ENCODE measurements around the gene LHFPL5. TPM values are rescaled to one million over a fixed set of nuclear protein-coding genes. Genes with fewer than 3 reads are reported as not detected.

LHFPL5 gene
- total RNA-seq, 1 experiment from 2014 or later, result 0.42 TPM

DNA sequence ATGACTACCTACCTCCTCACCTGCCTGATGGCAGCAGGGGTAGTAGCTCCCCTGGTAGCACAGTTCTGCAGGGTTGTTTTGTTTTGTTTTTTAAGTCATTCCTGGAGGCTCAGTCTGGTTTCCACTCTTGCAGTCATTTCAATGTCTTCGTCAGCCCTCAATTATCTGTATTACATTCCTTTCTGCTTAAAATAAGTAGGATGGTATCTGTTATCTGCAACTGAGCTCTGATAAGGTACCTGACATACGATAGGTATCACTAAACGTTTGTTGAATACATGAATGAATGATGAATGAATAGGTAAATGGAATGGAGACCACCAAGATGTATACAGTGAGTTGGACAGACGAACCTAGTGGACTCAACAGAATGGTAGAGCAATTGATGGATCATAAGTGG is 35.9 kb upstream of the LHFPL5 start:
- Mint-ChIP-seq H3K4me3 (ENCODE audit: low read depth, unreplicated experiment) (no peak overlapping the region), H3K4me1 (ENCODE audit: low read depth, unreplicated experiment) (peaks cover 6% of the 10 kb centered on the region), H3K9me3 (ENCODE audit: low read depth, unreplicated experiment) (no peaks in the 10 kb centered on the region), H3K27me3 (ENCODE audit: unreplicated experiment) (peaks cover 19% of the 10 kb centered on the region), H3K36me3 (ENCODE audit: insufficient read depth, unreplicated experiment) (peaks cover 6% of the 10 kb centered on the region), H3K27ac (ENCODE audit: unreplicated experiment) (no peak overlapping the region)
- DNase-seq, result no peak
- CTCF ChIA-PET, result interaction anchor here (0.6 kb wide), 2 partner anchors 78 to 85 kb away, joined by 5 read pairs; no protein-coding TSS in a partner anchor
- TF ChIP-seq, protein P1, sequence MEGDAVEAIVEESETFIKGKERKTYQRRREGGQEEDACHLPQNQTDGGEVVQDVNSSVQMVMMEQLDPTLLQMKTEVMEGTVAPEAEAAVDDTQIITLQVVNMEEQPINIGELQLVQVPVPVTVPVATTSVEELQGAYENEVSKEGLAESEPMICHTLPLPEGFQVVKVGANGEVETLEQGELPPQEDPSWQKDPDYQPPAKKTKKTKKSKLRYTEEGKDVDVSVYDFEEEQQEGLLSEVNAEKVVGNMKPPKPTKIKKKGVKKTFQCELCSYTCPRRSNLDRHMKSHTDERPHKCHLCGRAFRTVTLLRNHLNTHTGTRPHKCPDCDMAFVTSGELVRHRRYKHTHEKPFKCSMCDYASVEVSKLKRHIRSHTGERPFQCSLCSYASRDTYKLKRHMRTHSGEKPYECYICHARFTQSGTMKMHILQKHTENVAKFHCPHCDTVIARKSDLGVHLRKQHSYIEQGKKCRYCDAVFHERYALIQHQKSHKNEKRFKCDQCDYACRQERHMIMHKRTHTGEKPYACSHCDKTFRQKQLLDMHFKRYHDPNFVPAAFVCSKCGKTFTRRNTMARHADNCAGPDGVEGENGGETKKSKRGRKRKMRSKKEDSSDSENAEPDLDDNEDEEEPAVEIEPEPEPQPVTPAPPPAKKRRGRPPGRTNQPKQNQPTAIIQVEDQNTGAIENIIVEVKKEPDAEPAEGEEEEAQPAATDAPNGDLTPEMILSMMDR (IDR thresholded peaks at IDR 0.05; ENCODE audit: unreplicated experiment), result no peak
- intact Hi-C loops (cut with micrococcal nuclease; ENCODE audit: unreplicated experiment), result no loop called here
- BruUV-seq (replicated peaks), result no TSS peak

DNA sequence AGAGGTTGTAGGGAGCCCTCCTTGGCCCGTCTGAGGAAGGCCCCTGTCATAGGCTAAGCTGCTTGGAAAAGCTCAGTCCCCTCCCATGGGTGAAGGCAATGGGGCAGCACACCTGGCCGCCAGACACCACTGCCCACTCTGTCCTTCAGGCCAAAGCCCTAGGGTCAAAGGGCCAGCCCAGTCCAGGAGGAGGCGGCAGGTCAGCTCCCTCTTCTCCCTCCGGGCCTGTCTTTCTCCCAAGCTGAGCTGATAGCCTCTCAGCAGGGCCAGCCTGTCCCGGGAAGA is 33.9 kb upstream of the LHFPL5 start:
- BruUV-seq (replicated peaks), result no TSS peak

GRCh38 chr6:35774116-35774794 is 30.9 kb upstream of the LHFPL5 start:
- DNase-seq, result no peak
- intact Hi-C loops (cut with micrococcal nuclease; ENCODE audit: unreplicated experiment), result no loop called here
- CTCF ChIA-PET, result no interaction called here
- H3K4me1 Mint-ChIP-seq (ENCODE audit: low read depth, unreplicated experiment), result peaks cover 14% of the 10 kb centered on the region
- BruUV-seq (replicated peaks), result no TSS peak
- no peak overlapping the region for H3K27ac Mint-ChIP-seq (ENCODE audit: unreplicated experiment)
- no peaks in the 10 kb centered on the region for H3K9me3 Mint-ChIP-seq (ENCODE audit: low read depth, unreplicated experiment)
- TF ChIP-seq, protein P1 (IDR thresholded peaks at IDR 0.05; ENCODE audit: unreplicated experiment), result no peak
- H3K4me3 Mint-ChIP-seq (ENCODE audit: low read depth, unreplicated experiment), result no peak overlapping the region
- peaks cover 5% of the 10 kb centered on the region for H3K36me3 Mint-ChIP-seq (ENCODE audit: insufficient read depth, unreplicated experiment)
- H3K27me3 Mint-ChIP-seq (ENCODE audit: unreplicated experiment), result peaks cover 16% of the 10 kb centered on the region

More for the DNA sequence above, 33.9 kb upstream of the LHFPL5 start:
- TF ChIP-seq, protein P1 (IDR thresholded peaks at IDR 0.05; ENCODE audit: unreplicated experiment), result no peak
- H3K9me3 Mint-ChIP-seq (ENCODE audit: low read depth, unreplicated experiment), result no peaks in the 10 kb centered on the region
- H3K27ac Mint-ChIP-seq (ENCODE audit: unreplicated experiment), result no peak overlapping the region
- no peaks in the 10 kb centered on the region for H3K4me1 Mint-ChIP-seq (ENCODE audit: low read depth, unreplicated experiment)
- intact Hi-C loops (cut with micrococcal nuclease; ENCODE audit: unreplicated experiment), result no loop called here
- no peak overlapping the region for H3K4me3 Mint-ChIP-seq (ENCODE audit: low read depth, unreplicated experiment)
- DNase-seq, result no peak
- CTCF ChIA-PET, result interaction anchor here (0.5 to 1.4 kb wide), 3 partner anchors 9 to 1432 kb away, joined by 3 to 5 read pairs (median 4); no protein-coding TSS in a partner anchor
- peaks cover 5% of the 10 kb centered on the region for H3K36me3 Mint-ChIP-seq (ENCODE audit: insufficient read depth, unreplicated experiment)
- peaks cover 10% of the 10 kb centered on the region for H3K27me3 Mint-ChIP-seq (ENCODE audit: unreplicated experiment)

DNA sequence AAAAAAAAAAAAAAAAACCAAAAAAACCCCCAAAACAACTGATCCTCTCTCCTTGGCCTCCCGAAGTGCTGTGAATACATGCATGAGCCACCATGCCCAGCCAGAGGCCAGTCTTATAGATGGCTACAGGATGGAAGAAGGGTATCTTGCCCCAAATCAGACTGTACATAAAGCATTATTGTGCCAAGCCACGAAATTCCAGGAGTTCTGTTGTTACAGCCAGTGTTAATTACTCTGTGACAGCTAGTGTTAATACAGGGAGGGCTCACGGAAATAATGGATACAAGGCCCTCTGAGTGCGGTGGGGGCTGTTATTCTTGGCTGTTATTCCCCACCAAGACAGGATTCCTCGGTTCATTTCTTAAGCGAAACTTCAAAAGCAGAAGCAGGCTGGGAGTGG is 30.1 kb upstream of the LHFPL5 start:
- H3K27ac Mint-ChIP-seq (ENCODE audit: unreplicated experiment), result no peak overlapping the region
- H3K27me3 Mint-ChIP-seq (ENCODE audit: unreplicated experiment), result peaks cover 16% of the 10 kb centered on the region
- TF ChIP-seq, protein P1 (IDR thresholded peaks at IDR 0.05; ENCODE audit: unreplicated experiment), result no peak
- no TSS peak for BruUV-seq (replicated peaks)
- DNase-seq, result no peak
- no peak overlapping the region for H3K4me3 Mint-ChIP-seq (ENCODE audit: low read depth, unreplicated experiment)
- CTCF ChIA-PET, result interaction anchor here (1.6 kb wide), 1 partner anchor 10 kb away, joined by 3 read pairs; no protein-coding TSS in a partner anchor
- no peaks in the 10 kb centered on the region for H3K9me3 Mint-ChIP-seq (ENCODE audit: low read depth, unreplicated experiment)
- peaks cover 5% of the 10 kb centered on the region for H3K36me3 Mint-ChIP-seq (ENCODE audit: insufficient read depth, unreplicated experiment)
- H3K4me1 Mint-ChIP-seq (ENCODE audit: low read depth, unreplicated experiment), result peaks cover 14% of the 10 kb centered on the region
- intact Hi-C loops (cut with micrococcal nuclease; ENCODE audit: unreplicated experiment), result no loop called here

Data from Calu3 (cell line).